Psoas muscle (tissue), 8 donors: Measurements from ENCODE around the gene SEC22A. TPM values are rescaled to one million over a fixed set of nuclear protein-coding genes. Genes with fewer than 3 reads are reported as not detected.
A peak's percentile ranks its signal among the peaks of the same experiment; 100 is the strongest.

ENCODE experiments used
- ATAC-seq, 4 donors: fragments of 200-7000 bp; cut with Tn5 transposase; one replicate each; pipeline ENCODE4 v1.9.1; 2020; ENCODE audit warnings: moderate library complexity in 3 of 4, mild to moderate bottlenecking in 2 of 4
- DNase-seq, 2 donors: peaks; one replicate each; pipeline ENCODE4 v3.0.0-alpha.2; 2020
- H3K27ac ChIP-seq: fragments of 200-600 bp; one replicate; pipeline ENCODE4 v1.8.0; 2022
- H3K27me3 ChIP-seq, 3 donors: fragments of 200-600 bp in 1 of 3; one replicate each; pipeline versions ENCODE4 v1.6.1 to v1.8.0; 2013 to 2022; ENCODE audit warnings: low read length in 2 of 3, mild to moderate bottlenecking in 2 of 3, moderate library complexity in 1 of 3; ENCODE audit not compliant: insufficient read depth in 3 of 3
- H3K36me3 ChIP-seq, 2 donors: fragments of 200-600 bp in 1 of 2; one replicate each; pipeline versions ENCODE4 v1.6.1 to v1.8.0; 2013 to 2022; ENCODE audit warnings: low read depth in 1 of 2, mild to moderate bottlenecking in 1 of 2, moderate library complexity in 1 of 2; ENCODE audit not compliant: insufficient read depth in 1 of 2
- H3K4me1 ChIP-seq: fragments of 200-600 bp; one replicate; pipeline ENCODE4 v1.8.0; 2022
- H3K4me3 ChIP-seq: fragments of 200-600 bp; one replicate; pipeline ENCODE4 v1.8.0; 2022; ENCODE audit warnings: mild to moderate bottlenecking
- H3K9me3 ChIP-seq: fragments of 200-600 bp; one replicate; pipeline ENCODE4 v1.8.0; 2022
- WGBS, 3 donors: extraction: QIAGEN DNeasy Blood & Tissue Kit; methylation state at CpG; one replicate each; pipeline versions ENCODE4 v1.1.6 to v1.1.7; 2013; 5-methylcytosine and 5-hydroxymethylcytosine counted together
- intact Hi-C, 2 donors: fragments of 100-400 bp; cut with DNase I; formaldehyde crosslinking; loops; one replicate each; pipeline versions ENCODE4 v1.11.0 to v1.14.2; 2022
- long read RNA-seq, 2 donors: library from polyadenylated mRNA; unstranded; transcript quantifications; one replicate each; pipeline ENCODE4 v2.0.0, GENCODE V29; 2021
- polyA plus RNA-seq, 3 donors: library from polyadenylated mRNA; stranded (reverse); fragments of 200-250 nt; gene quantifications; one replicate each; pipeline ENCODE4 v1.2.3, GENCODE V29; 2013
- total RNA-seq, 4 donors: library from RNA; stranded (reverse); fragmentation: NEBNext Ultra II Directional in 2 of 4; extraction: Animal tissue kit (Norgen Biotek cat#: 25700) in 2 of 4; gene quantifications; one replicate each; pipeline versions ENCODE4 v1.2.1 to v1.2.4, GENCODE V29; 2021 to 2023
- TF ChIP-seq, protein P1 (sequence below): fragments of 200-600 bp; IDR thresholded peaks from one replicate; pipeline ENCODE4 v1.8.0; 2022; ENCODE audit warnings: antibody characterized with exemption
- donor health status: healthy with polysubstance abuse.
- donor health status: DM: no; HTN: no; CAD: no; lungs with moderate emphysema.
- donor health status: Bipolar disorder and iron deficiency.
- donor health status: healthy.
- donor health status: DM: yes; HTN: yes; CAD: no.
- donor health status: DM: no; HTN: no; CAD: no.
- donor health status: DM: no; HTN: no; CAD: no.
- donor health status: DM: yes; HTN: yes; CAD: no.

SEC22A gene, protein sequence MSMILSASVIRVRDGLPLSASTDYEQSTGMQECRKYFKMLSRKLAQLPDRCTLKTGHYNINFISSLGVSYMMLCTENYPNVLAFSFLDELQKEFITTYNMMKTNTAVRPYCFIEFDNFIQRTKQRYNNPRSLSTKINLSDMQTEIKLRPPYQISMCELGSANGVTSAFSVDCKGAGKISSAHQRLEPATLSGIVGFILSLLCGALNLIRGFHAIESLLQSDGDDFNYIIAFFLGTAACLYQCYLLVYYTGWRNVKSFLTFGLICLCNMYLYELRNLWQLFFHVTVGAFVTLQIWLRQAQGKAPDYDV
- total RNA-seq (1 to 10 TPM; 5.1 to 6.9 (median 6.3) TPM), polyA plus RNA-seq (1 to 10 TPM; 5.2 to 7.4 (median 5.4) TPM)
- long read RNA-seq, donor 1, transcript SEC22A-210 (7 exons, 972 nt), result major isoform, 5 of 6 reads
- long read RNA-seq, donor 1, partial matches to known transcripts, result 0 of 6 reads
- long read RNA-seq, donor 1, other reads (novel, unspliced or antisense), result 1 of 6 reads
- long read RNA-seq, donor 2, transcript SEC22A-210 (7 exons, 972 nt), result major isoform, 7 of 9 reads
- long read RNA-seq, donor 2, partial matches to known transcripts, result 0 of 9 reads
- long read RNA-seq, donor 2, other reads (novel, unspliced or antisense), result 2 of 9 reads

DNA sequence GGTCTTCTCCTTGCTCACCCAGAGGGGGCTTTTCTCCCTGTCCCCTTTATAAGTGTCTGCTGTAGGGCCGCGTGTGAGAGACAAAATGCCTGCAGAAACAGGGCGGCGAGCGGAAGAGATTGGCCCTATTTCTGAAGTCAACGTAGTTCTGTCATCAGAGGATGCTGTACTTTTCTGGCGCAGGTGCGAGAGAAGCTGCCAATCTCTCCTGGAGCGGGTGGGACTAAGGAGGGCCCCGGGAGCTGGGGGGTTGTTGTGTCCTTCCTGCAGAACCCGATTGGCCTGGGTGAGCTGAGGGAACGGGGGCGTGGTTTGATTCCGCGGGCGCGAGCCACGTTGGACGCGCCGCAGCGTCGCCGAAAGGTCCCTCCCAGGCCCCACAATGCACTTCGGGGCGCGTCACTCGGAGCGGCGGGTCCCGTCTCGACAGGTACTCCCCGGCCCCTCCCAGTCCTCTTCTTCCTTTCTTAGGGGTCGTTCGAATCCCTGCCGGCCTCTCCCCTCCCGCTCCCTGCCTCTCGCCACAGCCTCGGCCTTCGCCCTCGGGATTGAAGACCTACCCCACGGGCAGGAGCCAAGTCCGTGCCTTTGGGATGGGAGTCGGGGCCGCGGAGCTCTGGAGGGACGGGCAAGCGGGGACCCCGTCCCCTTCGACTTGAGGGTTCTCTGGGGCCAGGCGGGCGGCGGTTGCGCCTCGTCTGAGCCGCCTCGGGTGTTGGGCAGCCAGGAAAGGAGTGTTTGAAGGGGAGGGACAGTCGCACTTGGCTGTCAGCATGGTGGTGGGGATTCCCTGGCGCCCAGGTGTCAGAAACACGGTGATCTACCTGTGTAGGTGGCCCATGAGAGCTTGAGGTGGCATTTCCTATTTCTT, at the start of gene SEC22A:
SEC22A (plus strand) TSS at position 387 of the 871 bp plus-strand sequence. CDS start 7,275 bp downstream, outside the sequence.
- intact Hi-C loops, result no loop called here

DNA sequence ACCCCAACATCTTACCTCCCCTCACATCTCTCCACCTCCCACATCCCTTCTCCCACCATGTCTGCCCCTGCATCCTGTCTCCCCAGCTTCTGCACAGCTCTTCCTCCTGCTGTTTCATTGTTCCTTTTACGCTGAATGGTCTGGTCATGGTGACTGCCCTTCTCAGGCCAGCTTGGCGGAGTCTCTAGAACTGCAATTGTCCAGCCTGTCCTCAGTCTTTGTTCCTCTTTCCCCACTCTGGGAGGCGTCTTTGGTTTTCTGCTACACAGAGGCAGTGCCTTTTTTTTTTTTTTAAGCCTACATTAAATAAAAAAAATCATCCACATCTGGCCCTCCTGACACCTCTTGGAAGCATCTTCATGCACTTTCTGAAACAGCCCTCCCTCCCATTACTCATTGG, 49.1 kb upstream of the SEC22A start:
- H3K36me3 ChIP-seq, result peaks cover 0 to 37% of the 10 kb centered on the region in 2 donors
- H3K27ac ChIP-seq, result no peak overlapping the region
- DNase-seq (no peak), ATAC-seq (no peak)
- H3K4me1 ChIP-seq, result no peaks in the 10 kb centered on the region
- intact Hi-C loops, result no loop called here
- H3K4me3 ChIP-seq, result no peak overlapping the region
- 94 to 97% (median 95%) methylated on average over 3 of the region's 3 CpGs for WGBS, 3 donors
- no peaks in the 10 kb centered on the region for H3K9me3 ChIP-seq
- TF ChIP-seq, protein P1, sequence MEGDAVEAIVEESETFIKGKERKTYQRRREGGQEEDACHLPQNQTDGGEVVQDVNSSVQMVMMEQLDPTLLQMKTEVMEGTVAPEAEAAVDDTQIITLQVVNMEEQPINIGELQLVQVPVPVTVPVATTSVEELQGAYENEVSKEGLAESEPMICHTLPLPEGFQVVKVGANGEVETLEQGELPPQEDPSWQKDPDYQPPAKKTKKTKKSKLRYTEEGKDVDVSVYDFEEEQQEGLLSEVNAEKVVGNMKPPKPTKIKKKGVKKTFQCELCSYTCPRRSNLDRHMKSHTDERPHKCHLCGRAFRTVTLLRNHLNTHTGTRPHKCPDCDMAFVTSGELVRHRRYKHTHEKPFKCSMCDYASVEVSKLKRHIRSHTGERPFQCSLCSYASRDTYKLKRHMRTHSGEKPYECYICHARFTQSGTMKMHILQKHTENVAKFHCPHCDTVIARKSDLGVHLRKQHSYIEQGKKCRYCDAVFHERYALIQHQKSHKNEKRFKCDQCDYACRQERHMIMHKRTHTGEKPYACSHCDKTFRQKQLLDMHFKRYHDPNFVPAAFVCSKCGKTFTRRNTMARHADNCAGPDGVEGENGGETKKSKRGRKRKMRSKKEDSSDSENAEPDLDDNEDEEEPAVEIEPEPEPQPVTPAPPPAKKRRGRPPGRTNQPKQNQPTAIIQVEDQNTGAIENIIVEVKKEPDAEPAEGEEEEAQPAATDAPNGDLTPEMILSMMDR, result no peak
- H3K27me3 ChIP-seq, result no peaks in the 10 kb centered on the region

More for the DNA sequence above, at the start of gene SEC22A:
- peak within 1 kb of the TSS; percentile 85 for H3K27ac ChIP-seq
- ATAC-seq (peak; percentile 99 to 100 (median 100)), DNase-seq (peak; percentile 91 to 95)
- peak within 1 kb of the TSS; percentile 97 for H3K4me3 ChIP-seq
- H3K9me3 ChIP-seq, result no peaks in the 10 kb centered on the region
- TF ChIP-seq, protein P1, result no peak
- peaks cover 0 to 7% of the 10 kb centered on the region in 2 donors for H3K36me3 ChIP-seq
- 1% methylated on average over 54 to 60 of the region's 60 CpGs for WGBS, 3 donors
- H3K4me1 ChIP-seq, result peaks cover 5% of the 10 kb centered on the region
- H3K27me3 ChIP-seq, result no peaks in the 10 kb centered on the region

DNA sequence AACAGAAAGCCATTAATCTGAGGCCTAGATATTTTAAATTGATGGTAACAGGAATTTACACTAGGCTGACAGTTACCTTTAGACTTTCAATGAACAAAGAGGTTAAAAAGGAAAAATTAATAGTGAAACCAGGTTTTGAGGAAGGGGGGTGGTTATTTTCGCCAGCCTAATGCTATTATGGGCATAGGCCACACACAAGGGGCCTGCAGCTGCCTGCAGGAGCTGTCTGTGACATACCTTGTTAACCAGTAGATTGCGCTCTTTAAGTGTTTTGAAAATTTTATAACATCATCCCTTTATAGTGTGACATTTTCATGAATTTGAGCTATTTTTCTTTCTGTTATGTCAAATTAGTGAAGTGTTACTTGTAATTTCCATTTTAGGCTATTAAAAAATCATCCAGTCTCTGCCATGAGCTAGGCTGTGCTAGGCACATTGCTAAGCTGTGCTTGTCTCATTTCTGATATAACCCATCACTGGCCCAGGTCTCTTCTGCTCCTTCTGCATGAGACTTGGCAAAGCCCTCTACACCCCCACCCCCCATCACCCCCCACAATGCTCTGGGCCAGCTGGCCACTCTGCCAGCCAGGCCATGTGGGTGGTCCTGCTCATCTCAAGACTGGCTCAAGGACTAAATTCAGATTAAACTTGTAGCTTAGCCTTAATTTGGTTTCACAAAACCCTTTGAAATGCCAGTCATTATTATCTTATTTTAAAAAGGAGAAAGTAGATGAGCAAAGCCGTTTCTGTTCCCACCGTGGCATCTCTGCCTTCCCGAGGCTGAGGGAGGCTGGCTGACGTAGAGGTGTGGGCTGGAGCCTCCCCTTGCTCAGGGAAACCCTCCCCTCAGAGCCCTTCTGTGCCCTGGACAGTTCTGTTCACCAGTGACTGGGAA, 48.4 kb upstream of the SEC22A start:
- ATAC-seq (no peak), DNase-seq (no peak)
- TF ChIP-seq, protein P1, result no peak
- Histone ChIP-seq H3K27ac (no peak overlapping the region), H3K4me3 (no peak overlapping the region), H3K36me3 (peaks cover 0 to 37% of the 10 kb centered on the region in 2 donors), H3K27me3 (no peaks in the 10 kb centered on the region), H3K9me3 (no peaks in the 10 kb centered on the region), H3K4me1 (no peaks in the 10 kb centered on the region)
- WGBS, 3 donors, result 86 to 88% (median 86%) methylated on average over 6 of the region's 6 CpGs
- intact Hi-C loops, result no loop called here
